ENCODE measurements around the gene SPATA2L.
"Not testable (repeated sequence)": the region's sequence is repeated elsewhere in the genome, so short reads cannot be mapped to it uniquely, and the experiment has no call there.

SPATA2L gene

GRCh38 chr16:89709716-89710432, 8.4 kb upstream of the SPATA2L start:
- H3K9me3 Mint-ChIP-seq, result no peaks in the 10 kb centered on the region
- peaks cover 5% of the 10 kb centered on the region for H3K36me3 Mint-ChIP-seq (ENCODE audit: insufficient read depth)
- no peak overlapping the region for H3K4me3 Mint-ChIP-seq
- ATAC-seq (replicated peaks; ENCODE audit: extremely low read depth, poor library complexity, severe bottlenecking) (no peak), DNase-seq (ENCODE audit: low spot score in 2 of 2) (no peak)
- no peaks in the 10 kb centered on the region for H3K27me3 Mint-ChIP-seq
- H3K27ac Mint-ChIP-seq (ENCODE audit: low read depth), result no peak overlapping the region
- peaks cover 9% of the 10 kb centered on the region for H3K4me1 Mint-ChIP-seq

- Mint-ChIP-seq H3K36me3 (ENCODE audit: insufficient read depth) (peaks cover 5% of the 10 kb centered on the region), H3K9me3 (no peaks in the 10 kb centered on the region), H3K27ac (ENCODE audit: low read depth) (peak overlapping the region; percentile 57), H3K27me3 (no peaks in the 10 kb centered on the region), H3K4me3 (no peak overlapping the region), H3K4me1 (peaks cover 6% of the 10 kb centered on the region)
- no peak for ATAC-seq (replicated peaks; ENCODE audit: extremely low read depth, poor library complexity, severe bottlenecking)
- DNase-seq (ENCODE audit: low spot score in 2 of 2), result no peak
These were observed 7.7 kb upstream of the SPATA2L start for GRCh38 chr16:89709166-89709565.

- Mint-ChIP-seq H3K36me3 (ENCODE audit: insufficient read depth) (peaks cover 5% of the 10 kb centered on the region), H3K9me3 (no peaks in the 10 kb centered on the region), H3K27ac (ENCODE audit: low read depth) (no peak overlapping the region), H3K4me1 (peaks cover 6% of the 10 kb centered on the region), H3K4me3 (no peak overlapping the region), H3K27me3 (no peaks in the 10 kb centered on the region)
- DNase-seq (ENCODE audit: low spot score in 2 of 2) (no peak), ATAC-seq (replicated peaks; ENCODE audit: extremely low read depth, poor library complexity, severe bottlenecking) (no peak)
These were observed 7.0 kb upstream of the SPATA2L start for GRCh38 chr16:89708481-89708931.

GRCh38 chr16:89707695-89708094, 6.2 kb upstream of the SPATA2L start:
- Mint-ChIP-seq H3K27ac (ENCODE audit: low read depth) (no peak overlapping the region), H3K36me3 (ENCODE audit: insufficient read depth) (peaks cover 5% of the 10 kb centered on the region), H3K9me3 (no peaks in the 10 kb centered on the region), H3K4me3 (no peak overlapping the region), H3K4me1 (peaks cover 6% of the 10 kb centered on the region), H3K27me3 (no peaks in the 10 kb centered on the region)
- DNase-seq (ENCODE audit: low spot score in 2 of 2), result no peak
- ATAC-seq (replicated peaks; ENCODE audit: extremely low read depth, poor library complexity, severe bottlenecking), result no peak

- ATAC-seq (replicated peaks; ENCODE audit: extremely low read depth, poor library complexity, severe bottlenecking) (no peak), DNase-seq (ENCODE audit: low spot score in 2 of 2) (no peak)
- H3K9me3 Mint-ChIP-seq, result no peaks in the 10 kb centered on the region
- peaks cover 6% of the 10 kb centered on the region for H3K4me1 Mint-ChIP-seq
- no peak overlapping the region for H3K27ac Mint-ChIP-seq (ENCODE audit: low read depth)
- no peak overlapping the region for H3K4me3 Mint-ChIP-seq
- H3K27me3 Mint-ChIP-seq, result no peaks in the 10 kb centered on the region
- peaks cover 5% of the 10 kb centered on the region for H3K36me3 Mint-ChIP-seq (ENCODE audit: insufficient read depth)
These were observed 5.2 kb upstream of the SPATA2L start for GRCh38 chr16:89706518-89707260.

GRCh38 chr16:89705006-89705405, 3.5 kb upstream of the SPATA2L start:
- H3K9me3 Mint-ChIP-seq, result no peaks in the 10 kb centered on the region
- peaks cover 9% of the 10 kb centered on the region for H3K4me1 Mint-ChIP-seq
- H3K4me3 Mint-ChIP-seq, result no peak overlapping the region
- H3K36me3 Mint-ChIP-seq (ENCODE audit: insufficient read depth), result peaks cover 11% of the 10 kb centered on the region
- no peaks in the 10 kb centered on the region for H3K27me3 Mint-ChIP-seq
- no peak for ATAC-seq (replicated peaks; ENCODE audit: extremely low read depth, poor library complexity, severe bottlenecking)
- DNase-seq (ENCODE audit: low spot score in 2 of 2), result no peak
- H3K27ac Mint-ChIP-seq (ENCODE audit: low read depth), result peak overlapping the region; percentile 41

GRCh38 chr16:89704281-89704680, 2.8 kb upstream of the SPATA2L start:
- Mint-ChIP-seq H3K4me3 (no peak overlapping the region), H3K4me1 (peaks cover 12% of the 10 kb centered on the region), H3K36me3 (ENCODE audit: insufficient read depth) (peaks cover 11% of the 10 kb centered on the region), H3K9me3 (no peaks in the 10 kb centered on the region), H3K27me3 (no peaks in the 10 kb centered on the region), H3K27ac (ENCODE audit: low read depth) (no peak overlapping the region)
- ATAC-seq (replicated peaks; ENCODE audit: extremely low read depth, poor library complexity, severe bottlenecking), result no peak
- DNase-seq (ENCODE audit: low spot score in 2 of 2), result no peak

- Mint-ChIP-seq H3K27ac (ENCODE audit: low read depth) (peak overlapping the region; percentile 87), H3K27me3 (no peaks in the 10 kb centered on the region), H3K9me3 (no peaks in the 10 kb centered on the region), H3K4me1 (peaks cover 22% of the 10 kb centered on the region), H3K36me3 (ENCODE audit: insufficient read depth) (peaks cover 18% of the 10 kb centered on the region), H3K4me3 (peak overlapping the region; percentile 78)
- ATAC-seq (replicated peaks; ENCODE audit: extremely low read depth, poor library complexity, severe bottlenecking), result peak; percentile 52
- DNase-seq (ENCODE audit: low spot score in 2 of 2), result peak; percentile 45 to 53
These were observed 668 bp downstream of the SPATA2L start for GRCh38 chr16:89700649-89701424.

GRCh38 chr16:89700100-89700648, 1.3 kb downstream of the SPATA2L start:
- peak overlapping the region; percentile 78 for H3K4me3 Mint-ChIP-seq
- H3K27me3 Mint-ChIP-seq, result no peaks in the 10 kb centered on the region
- H3K4me1 Mint-ChIP-seq, result peaks cover 27% of the 10 kb centered on the region
- peak; percentile 25 for ATAC-seq (replicated peaks; ENCODE audit: extremely low read depth, poor library complexity, severe bottlenecking)
- no peaks in the 10 kb centered on the region for H3K9me3 Mint-ChIP-seq
- H3K36me3 Mint-ChIP-seq (ENCODE audit: insufficient read depth), result peaks cover 19% of the 10 kb centered on the region
- peak overlapping the region; percentile 87 for H3K27ac Mint-ChIP-seq (ENCODE audit: low read depth)
- DNase-seq (ENCODE audit: low spot score in 2 of 2), result peak; percentile 91

- Mint-ChIP-seq H3K27ac (ENCODE audit: low read depth) (peak overlapping the region; percentile 87), H3K4me1 (peaks cover 31% of the 10 kb centered on the region)
- not testable (repeated sequence) for H3K9me3 Mint-ChIP-seq
These were observed 1.8 kb downstream of the SPATA2L start for GRCh38 chr16:89699629-89700099.

GRCh38 chr16:89698717-89699116, 2.8 kb downstream of the SPATA2L start:
- H3K9me3 Mint-ChIP-seq; H3K27me3 Mint-ChIP-seq; ATAC-seq (replicated peaks; ENCODE audit: extremely low read depth, poor library complexity, severe bottlenecking); H3K4me3 Mint-ChIP-seq; DNase-seq (ENCODE audit: low spot score in 2 of 2): not testable (repeated sequence)
- Mint-ChIP-seq H3K27ac (ENCODE audit: low read depth) (peak overlapping the region; percentile 32), H3K4me1 (peaks cover 31% of the 10 kb centered on the region), H3K36me3 (ENCODE audit: insufficient read depth) (peaks cover 26% of the 10 kb centered on the region)

More at GRCh38 chr16:89699629-89700099, 1.8 kb downstream of the SPATA2L start:
- not testable (repeated sequence) for ATAC-seq (replicated peaks; ENCODE audit: extremely low read depth, poor library complexity, severe bottlenecking); H3K27me3 Mint-ChIP-seq; DNase-seq (ENCODE audit: low spot score in 2 of 2)
- H3K4me3 Mint-ChIP-seq, result peak overlapping the region; percentile 78
- peaks cover 22% of the 10 kb centered on the region for H3K36me3 Mint-ChIP-seq (ENCODE audit: insufficient read depth)

Measured in central memory CD8-positive, alpha-beta T cell (primary cell).